Natural killer cell treated with Interleukin-12 subunit alpha and Interleukin-12 subunit beta and Interleukin-15 and Interleukin-18, amount 100 ng/mL, for 72 hours (primary cell): ENCODE measurements around the gene TCF23. TPM values are rescaled to one million over a fixed set of nuclear protein-coding genes. Genes with fewer than 3 reads are reported as not detected.
"Not testable (repeated sequence)": the region's sequence is repeated elsewhere in the genome, so short reads cannot be mapped to it uniquely, and the experiment has no call there.

ENCODE experiments used
- ATAC-seq, 2 donors: fragments of 150-1000 bp; cut with Tn5 transposase in 1 of 2; sonication (Bioruptor Pico), chemical (Tn5 transposase) in 1 of 2; 2 replicates each; pipeline ENCODE4 v1.10.0; 2021
- DNase-seq: peaks from one replicate; pipeline ENCODE4 v3.0.0; 2022; ENCODE audit warnings: low spot score
- H3K27ac Mint-ChIP-seq, 2 donors: 1 replicate in 1 of 2; 2 replicates in 1 of 2; pipeline ENCODE4 v1.8.0; 2022; ENCODE audit warnings: mixed read lengths in 2 of 2, mild to moderate bottlenecking in 1 of 2, moderate library complexity in 1 of 2
- H3K27me3 Mint-ChIP-seq, 2 donors: 1 replicate in 1 of 2; 2 replicates in 1 of 2; pipeline ENCODE4 v1.8.0; 2022; ENCODE audit warnings: mixed read lengths in 2 of 2
- H3K36me3 Mint-ChIP-seq: one replicate; pipeline ENCODE4 v1.8.0; 2022; ENCODE audit warnings: mixed read lengths
- H3K4me1 Mint-ChIP-seq, 2 donors: 1 replicate in 1 of 2; 2 replicates in 1 of 2; pipeline ENCODE4 v1.8.0; 2022; ENCODE audit warnings: low read depth in 2 of 2, mixed read lengths in 2 of 2, mild to moderate bottlenecking in 1 of 2
- H3K4me3 Mint-ChIP-seq: one replicate; pipeline ENCODE4 v1.8.0; 2022; ENCODE audit warnings: mixed read lengths
- H3K9me3 Mint-ChIP-seq: 2 replicates; pipeline ENCODE4 v1.8.0; 2022; ENCODE audit warnings: mixed read lengths
- total RNA-seq, 2 donors: library from RNA; stranded (reverse); gene quantifications; one replicate each; pipeline ENCODE4 v1.2.3, GENCODE V29; 2022

Gene TCF23
- total RNA-seq, 2 donors from 2014 or later: not detected

DNA sequence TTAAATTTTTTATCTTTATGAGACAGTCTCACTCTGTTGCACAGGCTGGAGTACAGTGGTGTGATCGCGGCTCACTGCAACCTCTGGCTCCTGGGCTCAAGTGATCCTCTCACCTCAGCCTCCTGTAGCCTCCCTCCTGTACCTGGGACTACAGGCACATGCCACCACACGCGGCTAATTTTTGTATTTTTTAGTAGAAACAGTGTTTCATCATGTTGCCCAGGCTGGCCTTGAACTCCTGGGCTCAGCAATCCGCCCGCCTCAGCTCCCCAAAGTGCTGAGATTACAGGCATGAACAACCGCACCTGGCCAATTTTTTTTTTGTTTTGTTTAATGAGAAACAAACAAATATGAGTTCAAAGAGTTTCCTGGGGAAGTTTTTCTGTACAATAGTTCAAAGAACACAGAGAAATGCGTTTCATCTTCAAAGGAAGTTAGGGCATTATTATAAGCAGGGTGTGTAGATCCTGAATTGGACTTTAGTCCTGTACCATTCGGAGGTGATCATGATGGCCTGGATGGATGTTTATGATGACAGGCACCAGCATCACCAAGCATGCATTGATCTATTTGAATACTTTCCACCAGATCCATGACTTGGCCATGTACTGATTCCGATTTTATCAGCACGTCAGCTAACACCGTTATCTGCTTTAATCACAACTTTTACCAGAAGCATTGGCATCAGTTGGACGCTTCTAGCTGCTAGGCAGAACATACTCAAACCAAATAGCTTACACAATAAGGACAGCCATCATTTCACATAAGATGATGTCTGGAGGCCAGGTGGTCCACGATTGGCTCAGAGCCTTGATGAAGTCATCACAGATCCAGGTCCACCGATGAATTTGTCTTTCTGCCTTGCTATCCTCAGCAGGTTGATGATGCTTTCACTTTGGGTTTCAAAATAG lies 28.9 kb downstream of the TCF23 start:
- Mint-ChIP-seq H3K27me3 (peaks cover 14 to 26% of the 10 kb centered on the region in 2 donors), H3K36me3 (no peaks in the 10 kb centered on the region), H3K4me3 (no peak overlapping the region), H3K9me3 (no peaks in the 10 kb centered on the region), H3K27ac (no peak overlapping the region), H3K4me1 (no peaks in the 10 kb centered on the region)
- no peak for ATAC-seq
- DNase-seq: no peak

DNA sequence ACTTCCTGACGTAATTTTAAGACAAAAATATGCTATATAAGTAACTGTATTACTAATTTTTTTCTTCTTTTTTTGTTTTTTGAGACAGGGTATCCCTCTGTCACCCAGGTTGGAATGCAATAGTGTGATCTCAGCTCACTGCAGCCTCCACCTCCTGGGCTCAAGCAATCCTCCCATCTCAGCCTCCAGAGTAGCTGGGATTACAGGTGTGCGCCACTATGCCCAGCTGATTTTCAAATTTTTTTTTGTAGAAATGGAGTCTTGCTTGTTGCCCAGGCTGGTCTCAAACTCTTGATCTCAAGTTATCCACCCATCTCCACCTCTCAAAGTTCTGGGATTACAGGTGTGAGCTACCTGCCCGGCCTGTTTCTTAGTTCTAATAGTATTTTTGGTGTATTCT lies 29.7 kb downstream of the TCF23 start:
- ATAC-seq (no peak), DNase-seq (no peak)
- Mint-ChIP-seq H3K4me1 (no peaks in the 10 kb centered on the region), H3K27me3 (peaks cover 14 to 26% of the 10 kb centered on the region in 2 donors), H3K27ac (no peak overlapping the region), H3K4me3 (no peak overlapping the region), H3K9me3 (no peaks in the 10 kb centered on the region), H3K36me3 (no peaks in the 10 kb centered on the region)

DNA sequence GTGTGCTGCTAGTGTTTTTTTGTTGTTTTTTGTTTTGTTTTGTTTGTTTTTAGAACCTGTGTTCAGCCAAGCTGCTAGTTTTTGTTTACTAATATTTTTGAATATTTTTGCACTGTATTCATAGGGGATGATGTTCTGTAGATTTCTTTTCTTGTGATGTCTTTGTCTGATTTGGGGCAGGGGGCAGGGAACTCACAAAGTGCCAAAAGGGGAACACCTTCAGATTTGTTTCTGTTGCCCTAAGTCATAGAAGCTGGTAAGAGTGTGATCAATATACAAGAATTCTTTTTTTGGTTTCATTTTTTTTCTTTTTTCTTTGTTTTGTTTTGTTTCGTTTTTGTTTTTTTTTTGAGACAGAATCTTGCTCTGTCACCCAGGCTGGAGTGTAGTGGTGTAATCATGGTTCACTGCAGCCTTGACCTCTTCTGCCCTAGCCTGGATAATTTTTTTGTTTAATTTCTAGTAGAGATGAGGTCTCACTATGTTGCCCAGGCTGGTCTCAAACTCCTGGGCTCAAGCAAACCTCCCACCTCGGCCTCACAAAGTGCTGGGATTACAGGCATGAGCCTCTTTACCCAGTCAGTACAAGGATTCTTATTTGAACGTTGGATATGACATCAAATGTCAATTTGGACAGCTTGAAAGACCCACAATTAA lies 30.7 kb downstream of the TCF23 start:
- H3K27ac Mint-ChIP-seq: no peak overlapping the region
- H3K36me3 Mint-ChIP-seq: no peaks in the 10 kb centered on the region
- DNase-seq (no peak), ATAC-seq (no peak)
- H3K27me3 Mint-ChIP-seq: peaks cover 19 to 35% of the 10 kb centered on the region in 2 donors
- peaks cover 0 to 6% of the 10 kb centered on the region in 2 donors for H3K4me1 Mint-ChIP-seq
- H3K9me3 Mint-ChIP-seq: no peaks in the 10 kb centered on the region
- H3K4me3 Mint-ChIP-seq: no peak overlapping the region

DNA sequence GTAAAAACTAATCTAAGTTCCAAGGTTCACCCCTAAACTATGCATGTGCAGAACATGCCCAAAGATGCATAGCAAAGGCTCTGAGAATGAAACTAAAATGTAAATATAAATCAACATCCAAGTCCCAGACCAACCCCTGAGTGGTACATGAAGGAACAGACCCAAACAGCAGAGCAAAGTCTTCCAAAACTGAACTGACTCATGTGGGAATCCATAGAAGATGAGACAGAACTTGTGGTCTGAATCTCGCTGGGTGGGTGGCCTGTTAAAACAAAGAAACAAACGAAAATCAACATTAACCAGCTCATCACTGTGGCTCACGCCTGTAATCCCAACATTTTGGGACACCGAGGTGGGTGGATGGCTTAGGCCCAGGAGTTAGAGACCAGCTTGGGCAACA lies 33.5 kb downstream of the TCF23 start:
- H3K27me3 Mint-ChIP-seq: peaks cover 14 to 40% of the 10 kb centered on the region in 2 donors

DNA sequence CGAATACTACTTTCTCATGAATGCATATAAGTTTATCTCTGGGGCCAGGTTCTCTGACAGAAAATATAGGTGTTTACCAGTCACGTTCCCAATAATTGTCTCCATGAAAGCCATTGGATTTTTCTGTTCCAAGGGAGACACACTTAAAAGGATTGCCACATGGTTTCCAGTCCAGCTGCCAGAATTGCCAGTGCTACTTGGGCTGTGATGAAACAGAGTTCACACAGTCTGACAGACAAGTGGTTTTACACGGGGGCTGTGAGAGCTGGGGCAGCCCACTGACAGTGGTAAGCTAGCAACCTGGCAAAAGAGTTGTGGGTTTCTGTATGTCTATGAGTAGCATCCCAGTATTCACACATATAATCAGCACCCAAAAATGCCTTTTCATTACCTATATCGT lies 35.3 kb downstream of the TCF23 start:
- peaks cover 14 to 35% of the 10 kb centered on the region in 2 donors for H3K27me3 Mint-ChIP-seq
- no peaks in the 10 kb centered on the region for H3K9me3 Mint-ChIP-seq
- H3K4me1 Mint-ChIP-seq: peaks cover 0 to 6% of the 10 kb centered on the region in 2 donors
- DNase-seq (no peak), ATAC-seq (peak in 1 of 2 donors; percentile 65)
- no peaks in the 10 kb centered on the region for H3K36me3 Mint-ChIP-seq
- no peak overlapping the region for H3K27ac Mint-ChIP-seq
- H3K4me3 Mint-ChIP-seq: no peak overlapping the region

More for the DNA sequence above, 33.5 kb downstream of the TCF23 start:
- Mint-ChIP-seq H3K4me3 (no peak overlapping the region), H3K36me3 (no peaks in the 10 kb centered on the region), H3K9me3 (no peaks in the 10 kb centered on the region), H3K4me1 (peaks cover 0 to 6% of the 10 kb centered on the region in 2 donors), H3K27ac (no peak overlapping the region)
- ATAC-seq (no peak), DNase-seq (no peak)

DNA sequence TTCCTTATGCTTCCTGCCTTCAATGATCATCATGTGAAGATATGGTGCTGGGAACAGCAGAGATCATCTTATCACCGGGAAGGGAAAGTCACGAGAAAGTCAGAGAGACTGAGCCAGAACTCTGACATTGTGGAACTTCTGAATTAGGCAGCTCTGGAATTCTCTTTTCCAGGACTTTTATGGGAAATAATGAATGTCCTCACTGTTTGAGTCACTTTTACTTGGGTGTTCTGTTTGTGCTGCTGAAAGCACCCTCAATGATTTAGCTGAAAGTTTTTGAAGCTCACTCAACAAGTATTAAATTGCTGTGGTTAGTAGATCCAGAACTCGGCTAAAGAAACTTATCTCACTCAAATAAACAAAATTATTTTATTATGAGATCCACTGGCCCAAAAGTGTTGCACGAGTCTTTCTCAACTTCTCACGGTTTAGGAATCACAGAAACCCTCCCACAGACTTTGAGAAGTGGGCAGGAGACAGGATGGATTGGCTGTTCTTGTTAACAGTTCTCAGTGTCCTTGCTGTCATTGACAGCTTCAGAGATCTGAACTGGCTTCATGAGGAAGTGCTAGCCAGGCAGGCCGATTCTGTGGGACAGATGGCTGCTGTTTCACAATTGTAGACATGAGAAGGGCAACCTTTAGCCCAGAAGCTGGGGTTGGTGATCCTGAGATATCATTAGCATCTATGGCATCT lies 36.7 kb downstream of the TCF23 start:
- no peak overlapping the region for H3K4me3 Mint-ChIP-seq
- peaks cover 0 to 6% of the 10 kb centered on the region in 2 donors for H3K4me1 Mint-ChIP-seq
- H3K27ac Mint-ChIP-seq: no peak overlapping the region
- no peaks in the 10 kb centered on the region for H3K36me3 Mint-ChIP-seq
- H3K9me3 Mint-ChIP-seq: no peaks in the 10 kb centered on the region
- H3K27me3 Mint-ChIP-seq: peaks cover 14 to 35% of the 10 kb centered on the region in 2 donors
- ATAC-seq (no peak), DNase-seq (no peak)

DNA sequence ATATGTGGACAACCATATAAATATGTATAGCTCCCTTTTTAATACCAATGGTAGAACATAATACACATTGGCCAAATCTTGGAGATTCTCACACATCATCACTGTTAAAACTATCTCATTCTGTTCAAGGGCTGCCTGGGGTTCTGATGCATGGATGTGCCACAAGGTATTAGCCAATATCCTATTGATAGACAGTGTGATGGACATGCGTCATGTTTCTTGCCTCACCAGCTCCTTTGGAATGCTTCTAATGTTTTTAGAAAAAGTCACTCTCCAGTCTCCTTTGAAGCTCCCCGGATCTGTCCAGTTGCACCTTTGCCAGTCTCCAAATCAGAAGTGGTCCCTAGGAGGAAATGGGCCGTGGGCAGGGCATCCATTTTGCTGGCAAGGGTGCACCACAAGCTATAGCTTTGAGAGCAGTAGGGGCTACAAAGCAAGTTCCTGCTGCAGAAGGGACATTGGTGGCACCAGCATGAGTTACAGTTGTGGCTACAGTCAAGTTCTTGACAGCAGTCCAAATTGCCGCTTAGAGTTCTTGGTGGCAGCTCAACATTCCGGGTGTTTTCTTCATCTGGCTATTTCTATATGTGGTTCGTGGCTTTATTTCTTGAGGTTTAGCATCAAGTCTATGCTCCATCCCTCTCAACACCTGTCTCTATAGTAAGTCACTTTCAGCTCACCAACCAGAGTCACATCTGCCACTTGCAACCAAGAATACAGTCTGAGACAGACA lies 38.0 kb downstream of the TCF23 start:
- H3K9me3 Mint-ChIP-seq: no peaks in the 10 kb centered on the region
- no peaks in the 10 kb centered on the region for H3K36me3 Mint-ChIP-seq
- H3K4me1 Mint-ChIP-seq: peaks cover 0 to 6% of the 10 kb centered on the region in 2 donors
- no peak for ATAC-seq
- no peak overlapping the region for H3K27ac Mint-ChIP-seq
- DNase-seq: no peak
- H3K27me3 Mint-ChIP-seq: peaks cover 13 to 22% of the 10 kb centered on the region in 2 donors
- no peak overlapping the region for H3K4me3 Mint-ChIP-seq

DNA sequence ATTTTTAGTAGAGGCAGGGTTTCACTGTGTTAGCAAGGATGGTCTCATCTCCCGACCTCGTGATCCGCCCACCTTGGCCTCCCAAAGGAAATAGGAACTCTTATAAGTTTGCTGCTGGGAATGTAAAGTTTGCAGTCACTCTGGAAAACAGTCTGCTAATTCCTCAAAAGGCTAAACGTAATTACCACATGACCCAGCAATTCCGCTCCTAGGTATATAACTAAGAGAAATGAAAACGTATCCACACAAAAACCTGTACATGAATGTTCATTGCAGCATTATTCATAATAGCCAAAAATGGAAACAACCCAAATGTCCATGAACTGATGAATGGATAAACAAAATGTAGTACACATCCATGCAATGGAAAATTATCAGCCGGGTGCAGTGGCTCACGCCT lies 41.2 kb downstream of the TCF23 start:
- no peak overlapping the region for H3K27ac Mint-ChIP-seq
- DNase-seq (no peak), ATAC-seq (no peak)
- no peaks in the 10 kb centered on the region for H3K36me3 Mint-ChIP-seq
- H3K4me1 Mint-ChIP-seq: no peaks in the 10 kb centered on the region
- peaks cover 5 to 12% of the 10 kb centered on the region in 2 donors for H3K27me3 Mint-ChIP-seq
- H3K9me3 Mint-ChIP-seq: no peaks in the 10 kb centered on the region
- H3K4me3 Mint-ChIP-seq: no peak overlapping the region

DNA sequence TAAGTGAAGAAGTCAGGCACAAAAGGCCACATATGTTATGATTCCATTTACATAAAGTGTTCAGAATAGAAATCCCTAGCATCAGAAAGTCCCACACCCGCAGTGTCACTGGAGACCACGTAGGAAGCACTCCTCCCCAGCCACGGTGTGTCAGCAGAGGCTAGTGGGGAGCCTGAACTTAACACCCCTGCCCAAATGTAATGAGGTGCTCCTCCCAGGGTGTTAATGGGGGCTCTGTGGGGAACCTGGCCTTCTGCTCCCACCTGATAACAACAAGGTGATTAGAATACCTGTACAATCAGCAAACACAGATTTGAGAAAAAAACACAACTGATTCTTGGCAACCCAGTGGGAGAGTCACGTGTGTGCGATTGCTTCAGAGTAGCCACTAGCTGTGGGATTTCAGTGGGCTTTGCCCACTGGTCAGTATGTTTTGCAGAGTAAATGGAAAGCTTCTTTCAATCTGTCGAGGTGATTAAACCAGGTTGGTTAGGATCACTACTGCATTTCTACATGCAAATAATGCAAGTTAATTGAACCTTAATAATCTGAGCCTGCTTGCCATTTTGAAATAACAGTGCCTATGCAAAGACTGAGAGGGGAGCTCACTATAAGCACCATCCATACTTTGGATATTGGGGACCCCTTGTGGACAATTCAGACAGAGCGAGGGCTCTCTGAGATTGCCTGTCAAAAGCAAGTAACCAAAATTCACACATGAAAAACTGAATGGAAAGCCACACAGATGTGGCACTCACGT lies 42.4 kb downstream of the TCF23 start:
- Mint-ChIP-seq H3K27ac (no peak overlapping the region), H3K27me3 (peaks cover 5 to 12% of the 10 kb centered on the region in 2 donors), H3K4me3 (no peak overlapping the region), H3K36me3 (no peaks in the 10 kb centered on the region), H3K9me3 (no peaks in the 10 kb centered on the region), H3K4me1 (no peaks in the 10 kb centered on the region)
- ATAC-seq (peak in 1 of 2 donors; percentile 54), DNase-seq (no peak)

DNA sequence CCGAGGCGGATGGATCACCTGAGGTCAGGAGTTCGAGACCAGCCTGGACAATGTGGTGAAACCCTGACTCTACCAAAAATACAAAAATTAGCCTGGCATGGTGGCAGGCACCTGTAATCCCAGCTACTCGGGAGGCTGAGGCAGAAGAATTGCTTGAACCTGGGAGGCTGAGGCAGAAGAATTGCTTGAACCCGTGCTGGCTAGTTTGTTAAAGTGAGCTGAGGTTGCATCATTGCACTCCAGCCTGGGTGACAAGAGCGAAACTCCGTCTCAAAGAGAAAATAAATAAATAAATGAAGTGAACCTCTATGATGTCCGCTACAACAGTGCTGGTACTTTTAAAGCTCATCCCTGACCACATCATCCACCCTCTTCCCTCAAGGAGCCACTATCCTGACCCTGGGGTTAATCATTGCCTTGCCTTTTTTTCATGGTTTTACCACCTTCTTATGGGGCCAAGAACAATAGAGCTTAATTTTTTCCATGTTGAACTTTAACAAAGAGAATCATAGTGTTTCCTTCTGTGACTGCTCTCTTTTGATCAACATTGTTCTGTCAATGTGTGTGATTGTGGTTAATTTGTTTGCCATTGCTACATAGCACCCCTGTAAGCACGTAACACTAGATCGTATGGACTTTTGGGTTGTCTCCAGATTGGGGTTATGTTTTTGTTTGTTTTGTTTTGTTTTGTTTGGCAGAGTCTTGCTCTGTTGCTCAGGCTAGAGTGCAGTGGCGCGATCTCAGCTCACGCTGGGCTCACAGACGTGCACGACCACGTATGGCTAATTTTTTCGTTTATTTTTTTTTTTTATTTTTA lies 45.9 kb downstream of the TCF23 start:
- no peaks in the 10 kb centered on the region for H3K36me3 Mint-ChIP-seq
- DNase-seq (no peak), ATAC-seq (no peak)
- H3K27ac Mint-ChIP-seq: no peak overlapping the region
- peaks cover 5 to 6% of the 10 kb centered on the region in 2 donors for H3K27me3 Mint-ChIP-seq
- H3K9me3 Mint-ChIP-seq: no peaks in the 10 kb centered on the region
- no peaks in the 10 kb centered on the region for H3K4me1 Mint-ChIP-seq
- H3K4me3 Mint-ChIP-seq: no peak overlapping the region

DNA sequence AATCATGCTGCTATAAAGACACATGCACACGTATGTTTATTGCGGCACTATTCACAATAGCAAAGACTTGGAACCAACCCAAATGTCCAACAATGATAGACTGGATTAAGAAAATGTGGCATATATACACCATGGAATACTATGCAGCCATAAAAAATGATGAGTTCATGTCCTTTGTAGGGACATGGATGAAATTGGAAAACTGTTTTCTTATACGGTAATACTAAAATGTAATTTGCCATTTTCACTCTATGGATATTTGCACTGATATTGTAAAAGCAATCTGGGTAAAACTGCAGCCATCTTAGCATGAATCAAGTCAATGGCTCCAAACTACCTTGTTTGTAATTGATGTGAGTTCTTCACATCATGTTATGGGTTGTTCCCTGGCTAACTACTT lies 47.0 kb downstream of the TCF23 start:
- H3K27me3 Mint-ChIP-seq: not testable (repeated sequence)

DNA sequence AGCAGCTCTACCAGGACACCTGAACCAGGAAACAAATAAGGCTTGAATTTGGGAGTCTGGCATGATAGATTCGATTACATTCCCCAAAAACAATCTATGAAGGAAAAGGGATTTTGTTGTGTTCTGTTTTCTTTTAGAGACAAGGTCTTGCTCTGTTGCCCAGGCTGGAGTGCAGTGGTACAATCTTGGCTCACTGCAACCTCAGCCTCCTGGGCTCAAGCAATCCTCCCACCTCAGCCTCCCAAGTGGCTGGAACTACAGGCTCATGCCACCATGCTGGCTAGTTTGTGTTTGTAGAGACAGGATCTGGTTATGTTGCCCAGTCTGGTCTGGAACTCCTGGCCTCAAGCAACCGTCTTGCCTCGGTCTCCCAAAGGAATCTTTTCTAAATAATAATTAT lies 49.3 kb downstream of the TCF23 start:
- H3K4me3 Mint-ChIP-seq, DNase-seq, H3K9me3 Mint-ChIP-seq, H3K27ac Mint-ChIP-seq, ATAC-seq, H3K36me3 Mint-ChIP-seq, H3K4me1 Mint-ChIP-seq, H3K27me3 Mint-ChIP-seq: not testable (repeated sequence)

More for the DNA sequence above, 47.0 kb downstream of the TCF23 start:
- DNase-seq, H3K27ac Mint-ChIP-seq, H3K36me3 Mint-ChIP-seq, H3K9me3 Mint-ChIP-seq, ATAC-seq, H3K4me1 Mint-ChIP-seq, H3K4me3 Mint-ChIP-seq: not testable (repeated sequence)
